K562 (cell line): ENCODE data around the gene BHLHE40. TPM values are rescaled to one million over a fixed set of nuclear protein-coding genes. Genes with fewer than 3 reads are reported as not detected.

Experiments
- BCOR ChIP-seq: fragments of 450-650 bp; IDR thresholded peaks from 2 replicates; pipeline ENCODE4 v1.6.1; 2016
- CEBPG ChIP-seq, 3 experiments: fragments of 200-800 bp in 1 of 3; sonication (Bioruptor generic) in 1 of 3; sonication (generic) in 1 of 3; formaldehyde crosslinking in 1 of 3; IDR thresholded peaks in 2 of 3; conservative IDR thresholded peaks in 1 of 3; 2 replicates each; pipeline versions ENCODE4 v1.6.1 to v1.8.0; 2016 to 2022; ENCODE audit warnings: missing compliant biosample characterization in 2 of 3, missing genetic modification characterization in 2 of 3, mild to moderate bottlenecking in 1 of 3, missing genetic modification reagents in 1 of 3
- ELF1 ChIP-seq: fragments of 200-800 bp; sonication (Bioruptor generic); IDR thresholded peaks from 2 replicates; pipeline ENCODE4 v1.6.1; 2016; ENCODE audit warnings: missing genetic modification characterization, missing compliant biosample characterization
- ETS1 ChIP-seq: conservative IDR thresholded peaks from 2 replicates; pipeline ENCODE4 v1.6.1; 2011; ENCODE audit warnings: low read depth, mild to moderate bottlenecking, low read length; ENCODE audit not compliant: control insufficient read depth
- FOXA1 ChIP-seq: fragments of 450-650 bp; IDR thresholded peaks from 2 replicates; pipeline ENCODE4 v1.6.1; 2016; ENCODE audit warnings: mild to moderate bottlenecking, borderline replicate concordance
- GTF2E2 ChIP-seq: fragments of 200-800 bp; sonication (Bioruptor generic); IDR thresholded peaks from 2 replicates; pipeline ENCODE4 v1.6.1; 2016; ENCODE audit warnings: missing genetic modification characterization, missing compliant biosample characterization
- HNRNPK ChIP-seq: fragments of 200-400 bp; formaldehyde crosslinking; IDR thresholded peaks from one replicate; pipeline ENCODE4 v1.6.1; 2018; ENCODE audit warnings: mild to moderate bottlenecking, low read depth, low read length; ENCODE audit not compliant: poor library complexity, severe bottlenecking
- HOMEZ ChIP-seq: fragments of 250-450 bp; sonication (Bioruptor Pico); IDR thresholded peaks from 2 replicates; pipeline ENCODE4 v1.4.0; 2020; ENCODE audit warnings: mild to moderate bottlenecking, moderate library complexity
- ILK ChIP-seq: fragments of 450-650 bp; IDR thresholded peaks from 2 replicates; pipeline ENCODE4 v1.6.1; 2016; ENCODE audit warnings: missing genetic modification characterization, low read depth, mild to moderate bottlenecking, missing compliant biosample characterization, moderate library complexity, borderline replicate concordance
- NCOA4 ChIP-seq: fragments of 450-650 bp; IDR thresholded peaks from 2 replicates; pipeline ENCODE4 v1.6.1; 2018; ENCODE audit warnings: mild to moderate bottlenecking; ENCODE audit not compliant: partially characterized antibody
- SP1 ChIP-seq: sonication (generic); formaldehyde crosslinking; IDR thresholded peaks from 2 replicates; pipeline ENCODE4 v1.8.1; 2022; ENCODE audit warnings: mild to moderate bottlenecking, missing genetic modification reagents
- SP2 ChIP-seq: IDR thresholded peaks from 2 replicates; pipeline ENCODE4 v1.6.1; 2011; ENCODE audit warnings: mild to moderate bottlenecking, low read depth, low read length, moderate library complexity; ENCODE audit not compliant: poor library complexity, severe bottlenecking; ENCODE audit errors: extremely low read depth
- TEAD1 ChIP-seq, 2 experiments: fragments of 450-650 bp in 1 of 2; sonication (generic) in 1 of 2; formaldehyde crosslinking; IDR thresholded peaks; 2 replicates each; pipeline versions ENCODE4 v1.4.0 to v1.8.0; 2020 to 2022; ENCODE audit warnings: mild to moderate bottlenecking in 2 of 2, missing genetic modification reagents in 1 of 2
- THAP12 ChIP-seq: fragments of 250-450 bp; sonication (Bioruptor Pico); IDR thresholded peaks from 2 replicates; pipeline ENCODE4 v1.9.0; 2021; ENCODE audit warnings: mild to moderate bottlenecking, inconsistent platforms
- ZEB2 ChIP-seq: fragments of 450-650 bp; IDR thresholded peaks from 2 replicates; pipeline ENCODE4 v1.6.1; 2016
- ZNF224 ChIP-seq: sonication (generic); formaldehyde crosslinking; IDR thresholded peaks from 2 replicates; pipeline ENCODE4 v1.8.0; 2022; ENCODE audit warnings: mild to moderate bottlenecking, missing genetic modification reagents
- ZNF263 ChIP-seq: sonication (generic); formaldehyde crosslinking; IDR thresholded peaks from 2 replicates; pipeline ENCODE4 v1.8.0; 2022; ENCODE audit warnings: mild to moderate bottlenecking, missing genetic modification reagents, borderline replicate concordance
- polyA plus RNA-seq, 8 experiments: library from polyadenylated mRNA; depleted of rRNA in 4 of 8; stranded (reverse) in 5 of 8; unstranded in 3 of 8; fragments of >200 nt; fragmentation: Nextera tagmentation in 2 of 8; fragmentation: Illumina TruSeq in 1 of 8; extraction: Ambion mirVana in 2 of 8; extraction: Trizol in 1 of 8; gene quantifications; 2 replicates each; pipeline versions ENCODE4 v1.2.1 to v1.2.3, GENCODE V29; 2011 to 2014; ENCODE audit warnings: inconsistent platforms in 1 of 8, missing spikeins in 1 of 8
- total RNA-seq, 7 experiments: library from RNA; depleted of rRNA in 6 of 7; stranded (reverse); fragments of >200 nt in 6 of 7; fragmentation: Illumina TruSeq in 2 of 7; extraction: Trizol in 2 of 7; gene quantifications; 2 replicates each; pipeline versions ENCODE4 v1.2.1 to v1.2.3, GENCODE V29; 2011 to 2021; ENCODE audit warnings: low replicate concordance in 1 of 7
- TF ChIP-seq, protein P1 (sequence below): sonication (generic); IDR thresholded peaks from 2 replicates; pipeline ENCODE4 v1.6.1; 2016
- TF ChIP-seq, protein P2 (sequence below): sonication (generic); formaldehyde crosslinking; IDR thresholded peaks from 2 replicates; pipeline ENCODE4 v1.8.0; 2022; ENCODE audit warnings: missing genetic modification reagents, mild to moderate bottlenecking, moderate library complexity, borderline replicate concordance

Gene BHLHE40
- total and polyA plus RNA-seq, 9 of the 15 experiments (the other 6 are each of a cell fraction or from before 2014, with no cell fraction given), result 12.0 to 83.9 (median 31.4) TPM

GRCh38 chr3:5013021-5013906, 34.0 kb downstream of the BHLHE40 start (continued):
- TF ChIP-seq SP1 (peak; percentile 28; the same call in 1 of the 2 replicates), BCOR (no peak), ZEB2 (peak; percentile 80; the same call in 1 of the 2 replicates), ZNF224 (CRISPR knock-in tag) (no peak), CEBPG (CRISPR knock-in tag; IDR thresholded peaks at IDR 0.05) (peak; percentile 2; the same call in 1 of the 2 replicates), CEBPG (tag; conservative IDR thresholded peaks at IDR 0.05 in 1 of 2, IDR thresholded peaks at IDR 0.05 in 1 of 2) (no peak), HNRNPK (no peak), GTF2E2 (tag) (0 out of 2 replicates have a peak, but pooled peaks have one; percentile 18), TEAD1 (CRISPR knock-in tag; IDR thresholded peaks at IDR 0.05) (peak in 1 of 2 experiments; percentile 11; a peak in 1 of 4 replicates), HOMEZ (CRISPR knock-in tag) (no peak), ETS1 (no peak), NCOA4 (no peak), FOXA1 (no peak), ZNF263 (CRISPR knock-in tag) (peak; percentile 90), SP2 (no peak), ELF1 (no peak), ILK (tag) (no peak), THAP12 (CRISPR knock-in tag) (no peak)
- TF ChIP-seq, protein P1, sequence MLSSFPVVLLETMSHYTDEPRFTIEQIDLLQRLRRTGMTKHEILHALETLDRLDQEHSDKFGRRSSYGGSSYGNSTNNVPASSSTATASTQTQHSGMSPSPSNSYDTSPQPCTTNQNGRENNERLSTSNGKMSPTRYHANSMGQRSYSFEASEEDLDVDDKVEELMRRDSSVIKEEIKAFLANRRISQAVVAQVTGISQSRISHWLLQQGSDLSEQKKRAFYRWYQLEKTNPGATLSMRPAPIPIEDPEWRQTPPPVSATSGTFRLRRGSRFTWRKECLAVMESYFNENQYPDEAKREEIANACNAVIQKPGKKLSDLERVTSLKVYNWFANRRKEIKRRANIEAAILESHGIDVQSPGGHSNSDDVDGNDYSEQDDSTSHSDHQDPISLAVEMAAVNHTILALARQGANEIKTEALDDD, result no peak; the same call in 1 of the 2 replicates
- TF ChIP-seq, protein P2, sequence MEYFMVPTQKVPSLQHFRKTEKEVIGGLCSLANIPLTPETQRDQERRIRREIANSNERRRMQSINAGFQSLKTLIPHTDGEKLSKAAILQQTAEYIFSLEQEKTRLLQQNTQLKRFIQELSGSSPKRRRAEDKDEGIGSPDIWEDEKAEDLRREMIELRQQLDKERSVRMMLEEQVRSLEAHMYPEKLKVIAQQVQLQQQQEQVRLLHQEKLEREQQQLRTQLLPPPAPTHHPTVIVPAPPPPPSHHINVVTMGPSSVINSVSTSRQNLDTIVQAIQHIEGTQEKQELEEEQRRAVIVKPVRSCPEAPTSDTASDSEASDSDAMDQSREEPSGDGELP (CRISPR knock-in tag), result peak; percentile 94
